Measurements from ENCODE around the gene OR51B4. TPM values are rescaled to one million over a fixed set of nuclear protein-coding genes. Genes with fewer than 3 reads are reported as not detected.
"Not testable (repeated sequence)": the region's sequence is repeated elsewhere in the genome, so short reads cannot be mapped to it uniquely, and the experiment has no call there.

The OR51B4 gene
- total RNA-seq, 4 donors from 2014 or later, result not detected

GRCh38 chr11:5343474-5344335 lies 42.0 kb upstream of the OR51B4 start, which contains the start of gene OR51B5:
OR51B5 (minus strand) TSS chr11:5343524; CDS start chr11:5343524, 0 bp downstream.
- intact Hi-C loops (cut with DNase I; ENCODE audit: low total_unique reads), result no loop called here
- no peak within 1 kb of the TSS for H3K4me3 ChIP-seq (ENCODE audit: low read depth, poor library complexity, severe bottlenecking)
- no peak for DNase-seq (ENCODE audit: low spot score in 2 of 2)
- WGBS, 2 donors, result 65 to 82% methylated on average over 6 of the region's 6 CpGs
- no peak for TF ChIP-seq CTCF (IDR thresholded peaks at IDR 0.05)
- TF ChIP-seq POLR2A (IDR thresholded peaks at IDR 0.05), result no peak

- no peak overlapping the region for H3K4me3 ChIP-seq (ENCODE audit: low read depth, poor library complexity, severe bottlenecking)
- TF ChIP-seq CTCF (IDR thresholded peaks at IDR 0.05) (no peak), POLR2A (IDR thresholded peaks at IDR 0.05) (no peak)
- 75 to 90% methylated on average over 1 of the region's 1 CpG for WGBS, 2 donors
- no peak for DNase-seq (ENCODE audit: low spot score in 2 of 2)
- intact Hi-C loops (cut with DNase I; ENCODE audit: low total_unique reads), result no loop called here
Observed at GRCh38 chr11:5339771-5340322, 38.1 kb upstream of the OR51B4 start.

GRCh38 chr11:5337253-5337652 lies 35.5 kb upstream of the OR51B4 start:
- WGBS, 2 donors, result 53 to 73% methylated on average over 1 of the region's 1 CpG
- intact Hi-C loops (cut with DNase I; ENCODE audit: low total_unique reads); H3K4me3 ChIP-seq (ENCODE audit: low read depth, poor library complexity, severe bottlenecking); DNase-seq (ENCODE audit: low spot score in 2 of 2): not testable (repeated sequence)

- intact Hi-C loops (cut with DNase I; ENCODE audit: low total_unique reads), result no loop called here
- TF ChIP-seq POLR2A (IDR thresholded peaks at IDR 0.05), result no peak
- no peak for TF ChIP-seq CTCF (IDR thresholded peaks at IDR 0.05)
- no peak for DNase-seq (ENCODE audit: low spot score in 2 of 2)
- no peak overlapping the region for H3K4me3 ChIP-seq (ENCODE audit: low read depth, poor library complexity, severe bottlenecking)
Observed at GRCh38 chr11:5336331-5336730, 34.6 kb upstream of the OR51B4 start.

- H3K4me3 ChIP-seq (ENCODE audit: low read depth, poor library complexity, severe bottlenecking), result no peak overlapping the region
- intact Hi-C loops (cut with DNase I; ENCODE audit: low total_unique reads), result no loop called here
- no peak for DNase-seq (ENCODE audit: low spot score in 2 of 2)
- WGBS, 2 donors, result 43 to 62% methylated on average over 1 of the region's 1 CpG
- TF ChIP-seq CTCF (IDR thresholded peaks at IDR 0.05) (no peak), POLR2A (IDR thresholded peaks at IDR 0.05) (no peak)
Observed at GRCh38 chr11:5335170-5335569, 33.4 kb upstream of the OR51B4 start.

GRCh38 chr11:5324197-5324596 lies 22.5 kb upstream of the OR51B4 start, which contains the start of gene OR51B2:
OR51B2 (minus strand) TSS chr11:5324297; CDS start chr11:5324297, 0 bp downstream.
- TF ChIP-seq POLR2A (IDR thresholded peaks at IDR 0.05), result no peak
- TF ChIP-seq CTCF (IDR thresholded peaks at IDR 0.05), result no peak
- intact Hi-C loops (cut with DNase I; ENCODE audit: low total_unique reads), result no loop called here
- DNase-seq (ENCODE audit: low spot score in 2 of 2), result no peak
- WGBS, 2 donors, result 74% methylated on average over 3 of the region's 3 CpGs
- H3K4me3 ChIP-seq (ENCODE audit: low read depth, poor library complexity, severe bottlenecking), result no peak within 1 kb of the TSS
